WTC11 (cell line): Measurements from ENCODE around the gene ZNF423. TPM values are rescaled to one million over a fixed set of nuclear protein-coding genes. Genes with fewer than 3 reads are reported as not detected.
"Not testable (repeated sequence)": the region's sequence is repeated elsewhere in the genome, so short reads cannot be mapped to it uniquely, and the experiment has no call there.

Source experiments
- ATAC-seq: fragments of 200-7000 bp; cut with Tn5 transposase; 2 replicates; pipeline ENCODE4 v1.10.0; 2021; ENCODE audit warnings: mild to moderate bottlenecking, moderate library complexity
- CTCF ChIA-PET: fragments of 300-600 bp; sonication (Branson Sonifier 250); formaldehyde crosslinking; loops from one replicate; lab custom pipeline; 2021; ENCODE audit warnings: antibody characterized with exemption; lab: Charles Lee
- POLR2A ChIA-PET: fragments of 350-600 bp; sonication (Branson Sonifier 250); formaldehyde crosslinking; loops from one replicate; lab custom pipeline; 2021; ENCODE audit warnings: antibody characterized with exemption; lab: Charles Lee
- DNase-seq: peaks from one replicate; pipeline ENCODE4 v3.0.0; 2021; ENCODE audit warnings: low spot score
- H3K27ac Mint-ChIP-seq: 2 replicates; pipeline ENCODE4 v1.8.0; 2021; ENCODE audit warnings: mixed read lengths
- H3K27me3 Mint-ChIP-seq: 2 replicates; pipeline ENCODE4 v1.8.0; 2021; ENCODE audit warnings: low read depth, mild to moderate bottlenecking, moderate library complexity, mixed read lengths
- H3K36me3 Mint-ChIP-seq: 2 replicates; pipeline ENCODE4 v1.8.0; 2021; ENCODE audit warnings: mixed read lengths
- H3K4me1 Mint-ChIP-seq: 2 replicates; pipeline ENCODE4 v1.8.0; 2022; ENCODE audit warnings: mixed read lengths
- H3K4me3 Mint-ChIP-seq: 2 replicates; pipeline ENCODE4 v1.8.0; 2021; ENCODE audit warnings: mild to moderate bottlenecking, moderate library complexity, mixed read lengths
- H3K9me3 Mint-ChIP-seq: 2 replicates; pipeline ENCODE4 v1.8.0; 2021; ENCODE audit warnings: mixed read lengths
- ATF1 ChIP-seq: sonication (generic); formaldehyde crosslinking; IDR thresholded peaks from 2 replicates; pipeline ENCODE4 v1.8.1; 2023; ENCODE audit warnings: mild to moderate bottlenecking, moderate library complexity, missing genetic modification reagents
- CTCF ChIP-seq: fragments of 200-600 bp; IDR thresholded peaks from 2 replicates; pipeline ENCODE4 v1.8.0; 2022; ENCODE audit warnings: antibody characterized with exemption
- ELF4 ChIP-seq: sonication (generic); formaldehyde crosslinking; IDR thresholded peaks from 2 replicates; pipeline ENCODE4 v1.8.1; 2022; ENCODE audit warnings: low read depth, mild to moderate bottlenecking, moderate library complexity, missing genetic modification reagents
- ERG ChIP-seq: fragments of 250-450 bp; sonication (Bioruptor Pico); IDR thresholded peaks from 2 replicates; pipeline ENCODE4 v1.8.0; 2021; ENCODE audit warnings: mild to moderate bottlenecking
- FOXK1 ChIP-seq: sonication (generic); formaldehyde crosslinking; IDR thresholded peaks from 2 replicates; pipeline ENCODE4 v1.8.0; 2022; ENCODE audit warnings: mild to moderate bottlenecking, moderate library complexity, missing genetic modification reagents
- FOXP4 ChIP-seq: sonication (generic); formaldehyde crosslinking; IDR thresholded peaks from 2 replicates; pipeline ENCODE4 v1.8.0; 2022; ENCODE audit warnings: mild to moderate bottlenecking, missing genetic modification reagents
- HMGXB4 ChIP-seq: sonication (generic); formaldehyde crosslinking; IDR thresholded peaks from 2 replicates; pipeline ENCODE4 v1.8.1; 2023; ENCODE audit warnings: mild to moderate bottlenecking, moderate library complexity, missing genetic modification reagents
- IRF2 ChIP-seq: sonication (generic); formaldehyde crosslinking; IDR thresholded peaks from 2 replicates; pipeline ENCODE4 v1.8.0; 2022; ENCODE audit warnings: low read depth, missing genetic modification reagents, borderline replicate concordance
- NFE2L1 ChIP-seq: sonication (generic); formaldehyde crosslinking; IDR thresholded peaks from 2 replicates; pipeline ENCODE4 v1.8.1; 2023; ENCODE audit warnings: missing genetic modification reagents
- OVOL2 ChIP-seq: fragments of 250-450 bp; sonication (Bioruptor Pico); IDR thresholded peaks from 2 replicates; pipeline ENCODE4 v1.9.0; 2021; ENCODE audit warnings: mild to moderate bottlenecking, borderline replicate concordance
- TEAD4 ChIP-seq: sonication (generic); formaldehyde crosslinking; IDR thresholded peaks from 2 replicates; pipeline ENCODE4 v1.8.0; 2022; ENCODE audit warnings: mild to moderate bottlenecking, missing genetic modification reagents
- TP53 ChIP-seq: sonication (generic); formaldehyde crosslinking; IDR thresholded peaks from 2 replicates; pipeline ENCODE4 v1.8.1; 2023; ENCODE audit warnings: mild to moderate bottlenecking, missing genetic modification reagents
- ZNF416 ChIP-seq: fragments of 250-450 bp; sonication (Bioruptor Pico); IDR thresholded peaks from 2 replicates; pipeline ENCODE4 v1.9.0; 2021; ENCODE audit warnings: mild to moderate bottlenecking, inconsistent platforms
- ZNF671 ChIP-seq: fragments of 250-450 bp; sonication (Bioruptor Pico); IDR thresholded peaks from 2 replicates; pipeline ENCODE4 v1.8.0; 2021; ENCODE audit warnings: mild to moderate bottlenecking
- total RNA-seq: library from RNA; stranded (reverse); gene quantifications from 3 replicates; pipeline ENCODE4 v1.2.3, GENCODE V29; 2021
- TF ChIP-seq, protein P1 (sequence below): sonication (generic); formaldehyde crosslinking; IDR thresholded peaks from 2 replicates; pipeline ENCODE4 v1.8.1; 2023; ENCODE audit warnings: mild to moderate bottlenecking, missing genetic modification reagents, moderate library complexity

ZNF423 gene
- total RNA-seq, 1 experiment from 2014 or later = 38.8 TPM

DNA sequence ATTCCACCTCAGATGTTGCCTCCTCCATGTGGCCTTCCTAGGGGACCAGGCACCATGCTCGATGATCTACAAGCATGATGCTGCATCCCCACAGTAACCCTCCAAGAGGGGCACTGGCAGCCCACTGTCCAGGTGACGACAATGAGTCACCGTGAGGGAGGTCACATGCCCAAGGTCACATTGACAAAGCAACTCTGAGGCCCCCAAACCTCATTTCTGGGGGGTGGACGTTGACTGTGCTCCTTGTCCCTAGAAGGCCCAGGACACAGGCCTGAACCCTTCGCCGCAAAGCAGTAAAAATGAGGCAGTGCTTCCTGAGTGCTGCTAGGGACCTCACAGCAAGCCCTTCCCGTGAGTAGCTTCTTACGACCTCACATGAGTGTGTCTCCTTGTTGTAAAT is 345.8 kb downstream of the ZNF423 start:
- TF ChIP-seq OVOL2 (CRISPR knock-in tag) = no peak
- TF ChIP-seq ERG (CRISPR knock-in tag) = no peak
- TF ChIP-seq FOXP4 (CRISPR knock-in tag) = no peak
- no peak for TF ChIP-seq ATF1 (CRISPR knock-in tag)
- TF ChIP-seq CTCF = no peak
- TF ChIP-seq ELF4 (CRISPR knock-in tag) = no peak
- TF ChIP-seq ZNF416 (CRISPR knock-in tag) = no peak
- TF ChIP-seq ZNF671 = no peak
- no peak for TF ChIP-seq NFE2L1 (CRISPR knock-in tag)
- no peak for TF ChIP-seq TP53 (CRISPR knock-in tag)
- no peak for TF ChIP-seq IRF2 (CRISPR knock-in tag)
- no peak for TF ChIP-seq TEAD4 (CRISPR knock-in tag)
- TF ChIP-seq, protein P1, sequence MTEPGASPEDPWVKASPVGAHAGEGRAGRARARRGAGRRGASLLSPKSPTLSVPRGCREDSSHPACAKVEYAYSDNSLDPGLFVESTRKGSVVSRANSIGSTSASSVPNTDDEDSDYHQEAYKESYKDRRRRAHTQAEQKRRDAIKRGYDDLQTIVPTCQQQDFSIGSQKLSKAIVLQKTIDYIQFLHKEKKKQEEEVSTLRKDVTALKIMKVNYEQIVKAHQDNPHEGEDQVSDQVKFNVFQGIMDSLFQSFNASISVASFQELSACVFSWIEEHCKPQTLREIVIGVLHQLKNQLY = no peak
- TF ChIP-seq HMGXB4 = no peak
- TF ChIP-seq FOXK1 (CRISPR knock-in tag) = no peak
- Mint-ChIP-seq H3K9me3 (peaks cover 4% of the 10 kb centered on the region; the same call in 1 of the 2 replicates), H3K36me3 (peaks cover 3% of the 10 kb centered on the region; the same call in 1 of the 2 replicates), H3K4me3 (no peak overlapping the region), H3K27ac (no peak overlapping the region), H3K4me1 (no peaks in the 10 kb centered on the region), H3K27me3 (no peaks in the 10 kb centered on the region)
- DNase-seq (no peak), ATAC-seq (no peak)
- ChIA-PET CTCF (interaction anchor here (0.7 kb wide), 1 partner anchor 909 kb away, joined by 4 read pairs; no protein-coding TSS in a partner anchor), POLR2A (no interaction called here)

- DNase-seq, H3K27ac Mint-ChIP-seq, H3K27me3 Mint-ChIP-seq, H3K4me3 Mint-ChIP-seq, POLR2A ChIA-PET, H3K4me1 Mint-ChIP-seq, H3K9me3 Mint-ChIP-seq, CTCF ChIA-PET, H3K36me3 Mint-ChIP-seq, ATAC-seq: not testable (repeated sequence)
Observed at GRCh38 chr16:49506058-49507013, 349.6 kb downstream of the ZNF423 start.
